Measurements from ENCODE around the gene CD58.

GRCh38 chr1:116557323-116557878 is 13.4 kb downstream of the CD58 start:
- no peak for TF ChIP-seq POLR2AphosphoS5 (IDR thresholded peaks at IDR 0.05)
- no peak for TF ChIP-seq CTCF (IDR thresholded peaks at IDR 0.05)
- no peak for TF ChIP-seq POLR2A (IDR thresholded peaks at IDR 0.05; ENCODE audit: low read depth)
